ENCODE data around the gene ADGRA3.

The ADGRA3 gene

GRCh38 chr4:22338796-22339195, 177.1 kb downstream of the ADGRA3 start:
- no peaks in the 10 kb centered on the region for H3K9me2 ChIP-seq (replicated peaks; ENCODE audit: insufficient read depth, low read length)

More at GRCh38 chr4:22338796-22339195, 177.1 kb downstream of the ADGRA3 start:
- Histone ChIP-seq H3K4me3 (ENCODE audit: low read length) (no peak overlapping the region), H3K4me2 (ENCODE audit: low read depth, low read length) (no peak overlapping the region), H3K27ac (ENCODE audit: low read length) (no peak overlapping the region), H4K20me1 (ENCODE audit: insufficient read depth, low read length) (no peaks in the 10 kb centered on the region), H3K36me3 (replicated peaks; ENCODE audit: insufficient read depth, low read length) (no peaks in the 10 kb centered on the region), H3K27me3 (replicated peaks; ENCODE audit: insufficient read depth, low read length) (no peaks in the 10 kb centered on the region), H3K4me1 (ENCODE audit: low read length) (no peaks in the 10 kb centered on the region), H2AFZ (ENCODE audit: low read length) (no peak overlapping the region), H3K79me2 (ENCODE audit: low read length) (no peaks in the 10 kb centered on the region), H3K9ac (ENCODE audit: low read length) (no peak overlapping the region), H3K9me3 (replicated peaks; ENCODE audit: insufficient read depth, low read length) (no peaks in the 10 kb centered on the region), H3F3A (ENCODE audit: insufficient read depth, low read length) (no peaks in the 10 kb centered on the region)
- no peak for TF ChIP-seq EZH2phosphoT487 (IDR thresholded peaks at IDR 0.05; ENCODE audit: low read length)
- TF ChIP-seq EZH2 (optimal IDR thresholded peaks at IDR 0.05; ENCODE audit: low read depth, low read length), result no peak
- no peak for TF ChIP-seq CTCF (IDR thresholded peaks at IDR 0.05; ENCODE audit: low read length)
- DNase-seq, result no peak
